ENCODE results near the gene RUNX3. TPM values are rescaled to one million over a fixed set of nuclear protein-coding genes. Genes with fewer than 3 reads are reported as not detected.

Gene RUNX3
- total and polyA plus RNA-seq, 8 donors = 0.98 to 8.7 (median 1.5) TPM

- no peak overlapping the region for H3K4me3 ChIP-seq
- H3K36me3 ChIP-seq = no peaks in the 10 kb centered on the region
- DNase-seq (no peak), ATAC-seq (no peak)
- intact Hi-C loops (cut with DNase I) = no loop called here
- H3K27me3 ChIP-seq = peaks cover 0 to 6% of the 10 kb centered on the region in 2 donors
- H3K4me1 ChIP-seq = no peaks in the 10 kb centered on the region
- no peaks in the 10 kb centered on the region for H3K9me3 ChIP-seq
- H3K27ac ChIP-seq = no peak overlapping the region
- no peak for TF ChIP-seq CTCF (IDR thresholded peaks at IDR 0.05)
Measured at GRCh38 chr1:24881034-24881433, 49.0 kb downstream of the RUNX3 start.

- H3K36me3 ChIP-seq = no peaks in the 10 kb centered on the region
- ATAC-seq (no peak), DNase-seq (no peak)
- H3K27me3 ChIP-seq = peaks cover 0 to 18% of the 10 kb centered on the region in 2 donors
- H3K4me3 ChIP-seq = no peak overlapping the region
- no peaks in the 10 kb centered on the region for H3K4me1 ChIP-seq
- intact Hi-C loops (cut with DNase I) = no loop called here
- TF ChIP-seq CTCF (IDR thresholded peaks at IDR 0.05) = no peak
- H3K9me3 ChIP-seq = no peaks in the 10 kb centered on the region
- H3K27ac ChIP-seq = no peak overlapping the region
Measured at GRCh38 chr1:24878775-24879742, 51.0 kb downstream of the RUNX3 start.

- Histone ChIP-seq H3K9me3 (no peaks in the 10 kb centered on the region), H3K27me3 (peaks cover 0 to 18% of the 10 kb centered on the region in 2 donors), H3K4me1 (no peaks in the 10 kb centered on the region), H3K27ac (no peak overlapping the region), H3K36me3 (no peaks in the 10 kb centered on the region), H3K4me3 (no peak overlapping the region)
- DNase-seq = no peak
- intact Hi-C loops (cut with DNase I) = no loop called here
- no peak for ATAC-seq
- TF ChIP-seq CTCF (IDR thresholded peaks at IDR 0.05) = no peak
Measured at GRCh38 chr1:24878045-24878444, 52.0 kb downstream of the RUNX3 start.

- ATAC-seq (no peak), DNase-seq (no peak)
- Histone ChIP-seq H3K4me3 (no peak overlapping the region), H3K27me3 (peaks cover 0 to 26% of the 10 kb centered on the region in 2 donors), H3K27ac (no peak overlapping the region), H3K9me3 (no peaks in the 10 kb centered on the region), H3K4me1 (no peaks in the 10 kb centered on the region), H3K36me3 (no peaks in the 10 kb centered on the region)
- TF ChIP-seq CTCF (IDR thresholded peaks at IDR 0.05) = no peak
- intact Hi-C loops (cut with DNase I) = no loop called here
Measured at GRCh38 chr1:24875991-24876506, 54.0 kb downstream of the RUNX3 start.

GRCh38 chr1:24875257-24875656, 54.8 kb downstream of the RUNX3 start:
- no peak for DNase-seq
- TF ChIP-seq CTCF (IDR thresholded peaks at IDR 0.05) = no peak
- H3K9me3 ChIP-seq = no peaks in the 10 kb centered on the region

More at GRCh38 chr1:24875257-24875656, 54.8 kb downstream of the RUNX3 start:
- Histone ChIP-seq H3K36me3 (no peaks in the 10 kb centered on the region), H3K4me3 (no peak overlapping the region), H3K4me1 (no peaks in the 10 kb centered on the region), H3K27ac (no peak overlapping the region), H3K27me3 (peaks cover 0 to 34% of the 10 kb centered on the region in 2 donors)
- intact Hi-C loops (cut with DNase I) = no loop called here
- ATAC-seq = no peak
